ENCODE measurements around the gene SLC18A2.

Gene SLC18A2

DNA sequence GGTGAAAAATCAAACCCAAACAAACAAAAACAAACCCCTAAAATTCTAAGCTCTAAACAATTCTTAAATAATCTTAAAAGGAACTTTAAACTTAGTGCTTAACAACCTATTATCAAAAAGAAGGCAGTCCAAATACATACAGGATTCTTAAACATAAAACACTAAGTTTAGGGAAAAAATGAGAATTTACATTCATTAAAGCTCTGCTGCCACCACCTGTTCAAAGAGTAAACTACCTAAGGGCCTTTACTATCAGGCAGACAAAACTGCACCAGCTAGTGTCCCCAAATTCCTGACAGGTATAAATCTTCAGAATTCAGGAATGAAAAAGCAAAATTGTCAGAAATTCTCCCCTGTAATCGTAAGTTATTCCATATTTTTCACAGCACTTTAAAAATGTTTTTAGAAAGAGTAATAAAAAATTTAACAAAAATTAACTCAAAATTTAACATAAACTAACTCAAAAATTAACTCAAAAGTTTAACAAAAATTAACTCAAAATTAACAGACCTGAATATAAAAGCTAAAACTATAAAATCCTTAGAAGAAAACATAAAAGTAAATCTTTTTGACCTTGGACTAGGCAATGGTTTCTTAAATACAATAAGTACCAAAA is 79.2 kb downstream of the SLC18A2 start:
- Histone ChIP-seq H3K4me3 (replicated peaks; ENCODE audit: low read depth, low read length) (no peak overlapping the region), H3K36me3 (ENCODE audit: control insufficient read depth, insufficient read depth, low read length) (no peaks in the 10 kb centered on the region), H3K27me3 (replicated peaks; ENCODE audit: control insufficient read depth, insufficient read depth, low read length) (no peaks in the 10 kb centered on the region)
- TF ChIP-seq, protein P1, sequence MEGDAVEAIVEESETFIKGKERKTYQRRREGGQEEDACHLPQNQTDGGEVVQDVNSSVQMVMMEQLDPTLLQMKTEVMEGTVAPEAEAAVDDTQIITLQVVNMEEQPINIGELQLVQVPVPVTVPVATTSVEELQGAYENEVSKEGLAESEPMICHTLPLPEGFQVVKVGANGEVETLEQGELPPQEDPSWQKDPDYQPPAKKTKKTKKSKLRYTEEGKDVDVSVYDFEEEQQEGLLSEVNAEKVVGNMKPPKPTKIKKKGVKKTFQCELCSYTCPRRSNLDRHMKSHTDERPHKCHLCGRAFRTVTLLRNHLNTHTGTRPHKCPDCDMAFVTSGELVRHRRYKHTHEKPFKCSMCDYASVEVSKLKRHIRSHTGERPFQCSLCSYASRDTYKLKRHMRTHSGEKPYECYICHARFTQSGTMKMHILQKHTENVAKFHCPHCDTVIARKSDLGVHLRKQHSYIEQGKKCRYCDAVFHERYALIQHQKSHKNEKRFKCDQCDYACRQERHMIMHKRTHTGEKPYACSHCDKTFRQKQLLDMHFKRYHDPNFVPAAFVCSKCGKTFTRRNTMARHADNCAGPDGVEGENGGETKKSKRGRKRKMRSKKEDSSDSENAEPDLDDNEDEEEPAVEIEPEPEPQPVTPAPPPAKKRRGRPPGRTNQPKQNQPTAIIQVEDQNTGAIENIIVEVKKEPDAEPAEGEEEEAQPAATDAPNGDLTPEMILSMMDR (IDR thresholded peaks at IDR 0.05; ENCODE audit: insufficient read depth, low read length, poor library complexity, severe bottlenecking) = peak; percentile 55
- no peak for DNase-seq (ENCODE audit: extremely low read depth, insufficient read length)

- Histone ChIP-seq H3K36me3 (ENCODE audit: control insufficient read depth, insufficient read depth, low read length) (no peaks in the 10 kb centered on the region; the same call in 1 of the 2 replicates), H3K27me3 (replicated peaks; ENCODE audit: control insufficient read depth, insufficient read depth, low read length) (no peaks in the 10 kb centered on the region), H3K4me3 (replicated peaks; ENCODE audit: low read depth, low read length) (no peak overlapping the region)
- TF ChIP-seq, protein P1 (IDR thresholded peaks at IDR 0.05; ENCODE audit: insufficient read depth, low read length, poor library complexity, severe bottlenecking) = no peak
- no peak for DNase-seq (ENCODE audit: extremely low read depth, insufficient read length)
These were observed 81.3 kb downstream of the SLC18A2 start for GRCh38 chr10:117322260-117322659.

DNA sequence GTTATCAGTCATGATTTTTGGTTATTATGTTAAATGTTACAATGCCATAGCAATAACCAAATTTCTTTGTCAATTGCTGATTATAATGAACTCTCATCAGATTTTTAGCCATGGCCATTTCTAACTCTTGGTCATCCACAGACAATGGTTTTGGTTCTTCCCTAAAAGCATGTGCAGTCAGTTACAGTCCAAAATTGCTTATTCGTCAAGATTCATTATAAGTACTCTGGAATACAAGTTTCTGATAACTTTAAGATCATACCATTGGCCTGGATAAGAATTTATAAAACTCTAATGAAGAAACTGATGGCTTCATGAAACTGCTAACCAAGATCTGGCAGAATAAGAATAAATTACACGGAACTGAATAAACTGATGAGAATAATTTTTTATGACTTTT is 83.5 kb downstream of the SLC18A2 start:
- Histone ChIP-seq H3K4me3 (replicated peaks; ENCODE audit: low read depth, low read length) (no peak overlapping the region), H3K27me3 (replicated peaks; ENCODE audit: control insufficient read depth, insufficient read depth, low read length) (no peaks in the 10 kb centered on the region), H3K36me3 (ENCODE audit: control insufficient read depth, insufficient read depth, low read length) (no peaks in the 10 kb centered on the region; the same call in 1 of the 2 replicates)
- TF ChIP-seq, protein P1 (IDR thresholded peaks at IDR 0.05; ENCODE audit: insufficient read depth, low read length, poor library complexity, severe bottlenecking) = no peak
- DNase-seq (ENCODE audit: extremely low read depth, insufficient read length) = no peak

DNA sequence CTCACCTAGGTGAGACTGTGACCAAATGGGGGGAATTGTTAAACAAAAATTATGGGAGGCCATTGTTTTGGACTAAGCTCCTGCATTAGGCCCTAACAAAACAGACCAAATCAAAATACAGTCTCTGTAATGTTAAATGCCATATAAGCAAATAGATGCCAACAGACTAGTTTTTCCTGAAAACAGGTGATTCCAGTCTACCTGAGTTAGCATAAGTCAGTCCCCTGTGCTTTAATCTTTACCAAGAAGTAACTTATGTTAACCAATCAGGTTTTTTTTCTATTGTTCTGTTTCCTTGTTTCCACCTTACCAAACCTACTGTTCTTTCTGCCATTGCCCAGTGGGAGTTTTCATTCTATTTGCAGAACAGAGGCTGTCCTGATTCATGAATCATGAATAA is 86.3 kb downstream of the SLC18A2 start:
- no peak overlapping the region for H3K4me3 ChIP-seq (replicated peaks; ENCODE audit: low read depth, low read length)
- H3K27me3 ChIP-seq (replicated peaks; ENCODE audit: control insufficient read depth, insufficient read depth, low read length) = no peaks in the 10 kb centered on the region
- TF ChIP-seq, protein P1 (IDR thresholded peaks at IDR 0.05; ENCODE audit: insufficient read depth, low read length, poor library complexity, severe bottlenecking) = no peak
- H3K36me3 ChIP-seq (ENCODE audit: control insufficient read depth, insufficient read depth, low read length) = no peaks in the 10 kb centered on the region; the same call in 1 of the 2 replicates
- DNase-seq (ENCODE audit: extremely low read depth, insufficient read length) = no peak
